Measurements from ENCODE around the gene MRNIP.

MRNIP gene

DNA sequence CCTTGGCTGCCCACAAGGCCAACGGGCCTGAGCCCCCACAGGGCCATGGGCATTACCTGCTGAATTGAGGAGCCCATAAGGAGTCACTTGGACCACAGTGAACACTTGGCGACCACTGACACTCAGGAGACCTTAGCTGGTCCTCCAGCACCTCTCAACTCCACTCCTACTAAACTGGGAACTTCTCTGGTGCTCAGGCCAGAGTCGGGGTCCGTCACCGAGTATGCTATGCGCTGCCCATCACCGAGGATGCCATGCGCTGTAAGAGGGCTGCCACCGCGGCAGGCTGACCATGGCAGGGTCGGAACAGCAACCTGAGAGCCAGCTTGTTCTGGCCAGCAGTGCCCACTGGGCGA is 38.5 kb downstream of the MRNIP start:
- no peak for DNase-seq

DNA sequence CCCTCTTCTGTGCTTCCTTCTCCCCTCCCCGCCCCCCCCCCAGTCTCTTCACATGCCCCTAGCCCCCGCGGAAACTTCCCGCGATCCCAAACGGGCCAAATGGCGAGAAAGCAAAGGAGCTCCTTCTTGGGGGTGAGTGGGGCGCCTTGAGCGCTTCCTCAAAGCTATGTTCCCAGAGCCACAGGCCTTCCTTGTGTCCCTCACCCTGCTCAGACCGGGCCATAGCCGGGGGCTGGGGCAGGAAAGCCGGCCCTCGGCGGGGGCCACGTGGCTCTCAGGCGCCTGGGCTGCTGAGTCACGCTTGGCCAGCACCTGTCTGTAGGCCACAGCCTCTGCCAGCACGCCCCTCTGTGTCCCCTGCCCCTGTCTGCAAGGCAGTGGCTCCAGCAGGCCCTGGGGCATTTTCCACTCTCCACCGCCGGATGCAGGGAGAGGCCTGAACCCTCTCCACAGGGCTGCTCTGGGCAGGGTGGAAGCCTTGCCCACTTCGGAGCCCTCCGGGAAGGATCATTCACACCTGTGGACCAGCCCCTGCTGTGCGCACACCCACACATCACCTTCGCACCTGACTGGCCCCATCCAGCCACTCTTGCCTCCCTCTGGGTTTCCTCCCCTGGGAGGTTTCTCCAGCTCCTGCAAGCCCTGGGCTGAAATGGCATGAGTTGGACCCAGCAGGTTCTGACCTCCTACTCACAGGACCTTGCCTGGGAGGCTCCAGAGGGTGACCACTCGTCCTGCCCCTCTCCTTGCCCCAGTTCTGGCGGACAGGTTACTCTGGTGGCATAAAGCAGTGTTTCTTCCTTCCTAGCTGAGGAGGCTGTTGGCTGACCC is 39.1 kb downstream of the MRNIP start:
- no peak for DNase-seq

DNA sequence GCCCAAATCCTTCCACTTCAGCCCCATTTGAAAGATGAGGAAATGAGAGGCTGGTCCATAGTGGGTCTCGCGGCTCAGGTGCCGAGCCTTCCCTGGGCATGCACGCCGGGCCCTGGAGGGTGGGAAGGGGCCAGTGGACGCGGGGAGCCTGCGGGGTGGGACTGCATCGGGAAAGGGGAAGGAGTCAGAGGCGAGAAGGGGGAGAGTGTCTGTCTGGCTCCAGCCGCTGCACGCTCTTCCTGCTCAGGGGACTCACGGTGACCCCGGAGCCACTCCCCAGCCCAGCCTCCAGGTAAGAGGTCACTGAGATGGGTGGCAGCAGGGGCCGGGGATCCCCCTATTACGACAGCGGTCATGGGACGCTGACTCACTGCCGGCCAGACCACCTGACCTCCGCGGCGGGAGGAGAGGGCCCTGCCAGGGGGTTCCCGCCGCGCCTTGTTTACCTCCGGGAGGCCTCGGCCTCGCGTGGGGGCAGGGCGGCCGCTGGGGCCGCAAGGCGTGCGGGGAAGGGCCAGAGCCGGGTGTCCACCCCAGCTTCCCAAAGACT is 39.8 kb downstream of the MRNIP start:
- peak; percentile 37 for DNase-seq

DNA sequence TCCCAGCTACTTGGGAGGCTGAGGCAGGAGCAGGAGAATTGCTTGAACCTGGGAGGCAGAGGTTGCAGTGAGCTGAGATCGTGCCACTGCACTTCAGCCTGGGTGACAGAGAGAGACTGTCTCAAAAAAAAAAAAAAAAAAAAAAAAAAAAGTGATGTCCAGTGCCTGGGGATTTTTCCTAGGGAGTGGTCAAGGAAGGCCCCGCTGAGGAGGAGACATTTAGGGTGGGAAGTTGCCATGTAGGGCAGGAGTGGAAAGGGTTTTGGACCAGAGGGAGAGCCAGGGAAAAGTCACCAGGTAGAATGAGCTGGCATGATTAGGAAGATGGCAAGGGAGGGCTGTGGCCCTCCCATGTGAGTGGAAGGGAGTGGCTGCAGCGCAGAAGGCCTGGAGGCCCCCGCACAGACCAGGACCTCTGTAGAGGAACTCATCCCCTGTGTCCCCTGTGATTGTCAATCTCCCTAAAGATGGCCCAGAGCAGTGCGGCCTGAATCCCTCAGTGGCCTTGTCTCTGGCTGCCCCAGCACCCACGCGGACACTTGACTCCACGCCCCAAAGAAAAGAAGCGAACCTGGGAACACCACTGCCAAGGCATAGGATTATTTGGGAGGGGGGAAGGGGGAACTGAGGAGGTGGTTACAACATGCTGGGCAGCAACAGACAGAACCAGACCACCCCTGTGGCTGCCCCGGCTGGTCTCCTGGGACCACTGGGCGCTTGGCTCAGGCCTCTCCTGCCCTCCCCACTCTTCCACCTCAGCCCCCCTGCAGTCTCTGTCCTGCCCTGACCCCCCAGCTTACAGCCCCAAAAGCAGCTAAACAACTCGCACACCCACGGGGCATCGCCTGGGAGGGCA is 40.5 kb downstream of the MRNIP start:
- DNase-seq, result no peak

DNA sequence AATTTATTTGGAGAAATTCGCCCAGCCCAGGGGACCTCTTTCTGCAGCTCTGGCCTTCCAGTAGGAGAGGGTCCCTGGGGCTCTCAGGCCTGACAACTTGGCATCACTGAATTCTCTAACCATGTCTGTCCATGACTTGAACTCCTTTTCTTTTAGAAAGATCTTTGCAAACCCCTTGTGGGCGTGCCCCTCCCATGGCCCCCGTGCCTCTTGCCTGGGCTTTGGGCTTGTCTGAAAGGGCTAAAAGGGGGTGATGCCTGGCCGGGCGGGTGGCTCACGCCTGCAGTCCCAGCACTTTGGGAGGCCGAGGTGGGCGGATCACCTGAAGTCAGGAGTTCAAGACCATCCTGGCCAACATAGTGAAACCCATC is 41.2 kb downstream of the MRNIP start:
- DNase-seq, result no peak

DNA sequence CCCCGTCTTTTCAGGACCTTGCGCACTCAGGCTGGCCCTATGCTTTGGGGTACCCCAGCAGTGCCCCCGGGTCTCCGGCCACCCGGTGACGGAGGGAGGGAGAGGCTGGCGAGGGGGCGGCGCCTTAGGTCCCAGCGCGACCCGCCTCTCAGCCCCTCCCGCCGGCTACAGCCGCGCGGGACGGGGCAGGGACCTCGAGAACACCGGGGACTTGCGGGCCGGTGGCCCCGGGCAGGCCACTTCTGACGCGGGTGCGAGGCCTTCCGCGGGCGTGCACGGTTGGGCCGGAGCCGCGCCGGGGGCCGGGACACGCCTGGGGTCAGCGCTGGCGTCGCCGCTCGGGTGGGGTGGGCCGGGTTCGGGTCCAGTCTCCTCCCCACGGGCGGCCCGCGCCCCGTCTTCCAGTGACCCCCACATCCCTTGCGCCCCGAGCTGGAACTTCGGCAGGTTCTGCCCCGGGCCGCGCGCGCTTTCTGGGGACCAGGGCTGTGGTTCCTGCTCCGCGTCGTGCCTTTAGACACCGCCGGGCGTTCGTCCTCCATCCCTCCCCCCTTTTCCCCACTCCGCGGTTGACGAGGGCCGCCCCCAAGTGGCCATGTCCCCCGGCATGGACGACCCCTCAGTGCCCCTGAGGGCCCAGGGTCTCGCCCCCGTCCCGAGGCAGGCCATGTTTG is 41.7 kb downstream of the MRNIP start:
- no peak for DNase-seq

DNA sequence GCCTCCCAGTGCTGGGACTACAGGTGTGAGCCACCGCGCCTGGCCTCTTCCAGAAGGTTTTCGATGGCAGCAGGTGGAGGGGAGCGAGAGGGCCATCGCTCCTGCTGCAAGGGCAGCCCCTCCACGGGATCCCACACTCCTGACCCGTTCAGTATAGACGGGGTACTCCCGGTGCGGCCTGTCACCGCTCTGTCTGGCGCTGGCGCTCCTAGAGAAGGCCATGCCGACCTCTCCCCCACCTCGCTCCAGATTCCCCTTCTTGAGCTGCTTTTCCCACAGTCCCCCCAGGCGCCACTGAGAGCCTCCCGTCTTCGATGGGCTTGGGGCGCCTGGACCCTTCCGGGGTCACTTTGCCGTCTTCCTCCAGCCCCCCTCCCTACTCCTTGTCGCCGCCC is 42.2 kb downstream of the MRNIP start:
- no peak for DNase-seq

DNA sequence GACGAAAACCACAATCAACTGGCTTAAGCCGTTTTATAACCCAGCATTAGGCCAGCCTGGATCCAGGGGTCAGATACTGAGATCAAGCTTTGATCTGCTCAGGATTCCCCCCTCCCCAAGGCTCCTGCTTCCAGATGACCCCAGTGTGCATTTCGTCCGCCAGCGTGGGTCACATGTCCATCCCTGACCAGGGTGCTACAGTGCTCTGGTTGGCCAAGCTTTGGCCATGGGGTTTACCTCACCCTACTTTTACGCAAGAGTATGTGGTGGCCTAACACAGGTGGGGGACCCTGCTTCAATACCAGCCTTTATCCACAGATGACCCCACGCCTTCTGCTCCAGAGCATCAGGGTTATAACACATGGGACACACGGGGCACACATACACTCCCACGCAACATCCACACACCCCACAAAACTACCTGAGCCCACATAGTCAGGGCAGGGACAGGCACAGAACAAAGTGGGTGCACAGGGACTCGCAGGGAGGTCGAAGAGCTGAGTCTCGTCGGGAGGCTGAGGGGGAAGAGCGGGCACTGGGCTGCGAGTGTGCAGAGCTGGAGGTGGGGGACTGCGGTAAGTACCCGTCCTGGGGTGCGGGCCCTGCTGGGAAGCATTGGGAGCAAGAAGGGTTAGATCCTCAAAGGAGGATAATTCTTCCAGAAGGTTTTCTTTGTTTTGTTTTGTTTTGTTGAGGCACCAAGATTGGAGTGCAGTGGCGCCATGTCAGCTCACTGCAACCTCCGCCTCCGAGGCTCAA is 42.9 kb downstream of the MRNIP start:
- DNase-seq, result no peak

DNA sequence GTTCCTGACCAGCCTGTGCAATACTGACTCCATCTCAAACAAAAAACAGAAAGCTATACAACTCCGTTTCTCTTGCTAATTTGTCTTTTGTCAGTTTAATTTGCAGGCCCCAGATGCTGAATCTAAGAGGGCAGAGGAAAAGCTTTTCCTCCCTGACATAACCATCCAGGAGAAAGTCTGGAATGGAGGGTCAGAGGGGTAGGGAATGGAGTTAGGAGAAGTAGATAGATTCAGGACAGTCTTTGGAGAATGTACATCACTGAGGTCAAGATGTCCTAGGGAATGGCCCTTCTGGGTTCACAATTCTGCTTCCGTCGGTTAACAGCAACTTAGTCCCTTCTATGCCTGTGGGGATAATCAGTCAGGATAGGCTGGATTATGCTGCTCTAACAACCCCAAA is 44.5 kb downstream of the MRNIP start:
- no peak for DNase-seq

DNA sequence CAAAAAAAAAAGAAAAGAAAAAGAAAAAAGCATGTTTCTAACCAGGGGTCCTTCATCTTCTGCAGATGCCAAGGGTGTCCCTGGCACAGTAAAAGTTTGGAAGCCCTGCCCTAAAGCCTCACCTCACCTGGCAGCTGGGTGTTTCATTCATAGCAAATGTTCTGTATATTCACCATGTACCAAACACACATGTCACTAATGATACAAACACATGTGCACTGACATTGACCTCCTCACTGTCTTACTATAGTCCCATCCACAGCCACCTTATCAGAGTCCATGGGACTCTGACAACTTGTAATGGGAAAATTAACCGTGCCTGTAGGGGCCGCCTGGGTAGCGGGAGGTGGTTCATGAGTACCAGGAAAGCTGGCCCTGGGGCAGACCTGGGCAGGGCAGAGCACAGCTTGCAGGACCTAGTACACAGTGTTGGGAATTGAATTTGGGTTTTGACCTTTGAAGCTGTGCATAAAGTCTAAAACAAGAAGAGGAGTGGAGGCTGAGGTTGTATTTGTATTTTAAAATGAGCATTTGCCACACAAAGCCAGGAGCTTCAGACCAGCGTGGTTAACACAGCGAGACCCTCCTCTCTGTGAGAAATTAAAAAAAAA is 45.5 kb downstream of the MRNIP start:
- DNase-seq, result no peak

DNA sequence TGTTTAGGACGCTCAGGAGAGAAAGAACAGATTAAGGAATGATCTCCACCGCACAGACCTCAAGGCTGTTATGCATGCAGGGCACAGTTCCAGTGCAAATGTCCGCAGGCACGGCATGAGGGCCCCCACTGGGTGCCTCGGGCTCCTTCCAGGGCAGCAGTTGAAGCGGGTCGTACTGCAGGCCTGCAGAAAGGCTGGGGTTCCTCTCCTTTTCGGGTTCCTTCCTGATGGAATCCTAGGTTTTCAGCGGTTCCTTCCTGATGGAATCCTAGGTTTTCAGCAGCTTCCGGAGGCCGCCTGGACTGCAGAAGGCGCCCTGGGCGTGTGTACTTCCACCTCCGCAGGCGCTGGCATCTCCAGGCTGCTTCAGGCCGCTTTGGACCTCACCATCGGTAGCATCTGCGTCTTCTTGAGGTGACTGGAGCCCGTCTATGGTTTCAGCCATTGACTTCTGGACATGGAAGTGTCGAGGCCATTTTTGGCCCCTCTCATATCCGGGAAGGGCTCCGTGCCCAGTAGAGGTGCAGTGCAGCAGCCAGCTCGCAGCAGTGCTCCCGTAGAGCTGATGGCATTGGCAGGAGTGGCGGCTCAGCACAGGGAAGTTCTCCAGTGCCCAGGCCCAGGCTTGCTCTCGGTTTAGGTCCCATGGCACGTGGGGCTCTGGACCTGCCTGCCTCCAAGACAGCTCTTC is 46.3 kb downstream of the MRNIP start:
- DNase-seq, result no peak

DNA sequence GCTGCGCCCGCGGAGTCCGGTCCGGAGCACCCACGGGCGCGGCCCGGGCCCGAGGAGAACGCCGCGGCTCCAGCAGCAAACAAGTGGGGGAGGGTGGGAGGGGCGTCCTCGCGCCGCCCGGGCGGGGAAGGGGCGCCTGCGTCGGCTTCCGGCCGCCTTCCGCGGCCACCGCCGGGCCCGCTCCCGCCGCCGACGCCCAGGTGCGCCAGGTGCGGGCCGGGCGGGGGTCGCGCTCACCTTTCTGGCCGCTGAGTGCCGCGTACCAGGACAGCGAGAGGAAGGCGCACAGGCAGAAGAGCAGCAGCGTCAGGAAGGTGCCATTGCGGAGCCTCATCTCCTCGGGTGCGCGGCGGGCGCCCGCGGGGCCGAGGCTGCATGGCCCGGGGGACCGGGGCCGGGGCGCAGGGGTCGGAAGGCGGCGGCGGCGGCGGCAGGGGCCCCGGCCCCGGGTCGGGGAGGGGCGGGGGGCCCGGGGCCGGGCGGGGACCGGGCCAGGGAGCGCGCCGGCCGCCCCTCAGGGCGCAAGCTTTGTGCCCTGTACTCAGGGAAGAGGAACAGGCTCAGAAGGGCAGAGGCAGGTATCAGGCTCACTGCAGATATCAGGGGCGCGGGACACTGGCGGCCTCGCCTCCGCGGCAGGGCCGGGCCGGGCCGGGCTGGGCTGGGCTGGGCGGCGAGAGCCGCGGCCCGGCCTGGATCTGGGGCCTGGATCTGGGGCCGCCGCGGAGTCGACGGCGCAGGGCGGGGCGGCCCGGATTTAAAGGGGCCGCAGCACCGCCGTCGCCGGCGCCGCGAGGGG is 52.2 kb downstream of the MRNIP start, which contains the start of gene MGAT4B:
Gene MGAT4B (minus strand): TSS at position 617 of the 799 bp plus-strand sequence. CDS start 283 bp downstream, at position 334.
- peak; percentile 37 for DNase-seq

DNA sequence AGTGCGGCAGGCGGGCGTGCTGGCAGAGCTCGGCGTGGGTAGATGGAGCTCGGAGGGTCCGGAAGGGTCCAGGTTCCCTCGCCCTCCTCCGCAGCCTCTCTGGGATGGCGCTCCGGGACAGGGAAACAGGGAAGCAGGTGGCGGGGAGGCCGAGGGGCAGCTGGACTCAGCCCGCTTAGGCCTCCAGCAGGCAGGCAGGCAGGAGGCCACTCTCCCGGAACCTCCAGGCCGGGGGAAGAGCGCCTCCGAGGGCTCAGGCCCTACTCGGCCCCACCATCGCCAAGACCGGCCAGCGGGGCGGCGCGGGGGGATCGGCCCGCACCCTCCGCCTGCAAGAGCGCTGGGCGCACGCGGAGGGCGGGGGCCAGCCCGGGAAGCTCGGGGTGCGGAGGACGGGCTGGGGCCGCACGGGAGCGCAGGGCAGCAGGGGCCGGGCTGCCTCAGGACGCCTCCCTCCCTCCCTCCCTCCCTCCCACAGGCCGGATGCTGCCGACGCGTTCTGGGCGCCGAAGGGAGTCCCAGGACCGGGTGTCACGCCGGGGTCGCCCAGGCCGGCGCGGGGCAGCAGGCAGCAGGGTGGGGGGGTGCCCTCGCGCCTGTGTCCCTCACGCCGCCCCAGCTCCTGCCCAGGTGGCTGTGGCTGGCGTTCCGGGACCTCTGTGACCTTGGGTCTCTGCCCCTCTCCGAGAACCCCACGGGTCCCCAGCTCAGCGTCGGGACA is 52.9 kb downstream of the MRNIP start:
- no peak for DNase-seq

DNA sequence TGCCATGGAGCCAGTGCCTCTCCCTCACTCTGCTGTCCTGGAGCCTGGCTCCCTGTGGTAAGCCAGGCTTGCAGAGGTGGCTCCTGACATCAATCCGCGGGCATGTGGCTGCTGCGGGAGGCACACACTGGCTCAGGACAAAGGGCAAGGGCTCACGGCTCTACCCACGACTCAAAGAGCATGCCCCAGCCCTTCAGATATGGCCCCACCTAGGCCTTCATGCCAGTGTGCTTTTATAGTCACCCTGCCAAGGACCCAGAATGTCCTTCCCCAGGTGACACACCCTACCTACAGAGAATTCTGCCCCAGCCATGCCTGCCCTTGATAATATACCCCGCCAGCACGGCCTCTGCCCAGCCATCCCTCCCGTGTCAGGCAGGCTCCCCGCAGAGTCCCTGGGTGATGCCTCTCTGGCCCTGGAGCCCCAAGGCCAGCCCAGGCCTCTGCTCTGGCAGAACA is 53.5 kb downstream of the MRNIP start:
- DNase-seq, result no peak

DNA sequence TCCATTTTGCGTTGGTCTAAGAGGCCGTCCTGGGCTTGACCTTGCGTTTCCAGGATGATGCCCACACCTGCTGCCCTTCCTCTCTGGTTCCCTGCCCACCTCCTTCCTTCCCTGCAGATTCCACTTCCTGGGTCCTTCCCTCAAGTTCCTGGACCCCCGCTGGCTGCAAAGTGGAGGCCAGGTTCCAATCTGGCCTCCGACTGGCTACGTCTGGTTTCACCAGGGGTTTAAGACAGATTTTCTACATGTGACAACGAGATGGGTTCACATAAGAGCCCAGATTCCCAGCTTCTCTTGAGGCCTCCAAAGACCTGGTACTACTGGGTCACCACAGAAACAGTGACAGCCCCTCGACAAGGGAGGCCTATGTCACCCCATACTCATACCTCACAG is 54.1 kb downstream of the MRNIP start:
- DNase-seq, result no peak

DNA sequence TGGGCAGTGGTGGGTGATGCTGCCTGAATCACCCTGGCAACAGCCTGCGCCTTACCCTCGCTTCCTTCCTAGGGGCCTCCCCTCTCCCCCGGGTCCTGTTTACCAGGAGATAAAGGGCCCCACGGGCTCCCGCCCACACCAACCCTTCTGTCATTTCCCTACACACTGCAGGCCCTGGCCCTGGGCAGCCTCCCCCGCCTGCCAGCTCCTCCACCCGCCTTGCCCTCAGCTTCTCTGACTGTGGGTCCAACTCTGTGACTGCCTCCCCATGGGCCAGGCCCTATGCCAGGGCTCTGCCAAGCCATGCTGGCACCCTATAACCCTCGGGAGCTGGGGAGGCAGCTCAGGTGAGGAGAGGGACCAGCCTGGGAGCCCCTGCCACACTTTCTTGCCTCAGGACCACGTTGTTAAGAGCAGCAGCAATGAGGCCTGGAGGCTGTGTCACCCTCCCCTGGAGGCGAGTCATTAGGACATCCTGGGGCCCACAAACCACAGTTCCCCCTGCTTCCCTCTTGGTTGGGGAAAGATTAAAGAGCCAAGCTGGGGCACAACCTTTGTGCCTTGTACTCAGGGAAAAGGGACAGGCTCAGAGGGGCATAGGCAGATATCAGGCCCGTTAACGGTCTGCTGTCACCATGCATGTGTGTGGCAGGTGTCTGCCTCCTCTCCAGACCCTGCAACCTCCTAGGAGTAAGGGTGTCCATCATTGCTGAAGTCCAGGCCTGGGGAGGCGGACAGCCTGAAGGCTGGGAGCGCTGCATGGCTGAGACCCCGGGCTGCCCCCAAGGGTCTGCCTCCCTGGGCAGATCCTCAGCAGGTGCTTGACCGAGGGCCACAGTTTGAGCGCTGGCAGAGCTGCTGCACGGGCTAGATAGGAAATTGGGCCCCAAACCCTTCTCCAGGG is 54.7 kb downstream of the MRNIP start:
- peak; percentile 53 for DNase-seq

DNA sequence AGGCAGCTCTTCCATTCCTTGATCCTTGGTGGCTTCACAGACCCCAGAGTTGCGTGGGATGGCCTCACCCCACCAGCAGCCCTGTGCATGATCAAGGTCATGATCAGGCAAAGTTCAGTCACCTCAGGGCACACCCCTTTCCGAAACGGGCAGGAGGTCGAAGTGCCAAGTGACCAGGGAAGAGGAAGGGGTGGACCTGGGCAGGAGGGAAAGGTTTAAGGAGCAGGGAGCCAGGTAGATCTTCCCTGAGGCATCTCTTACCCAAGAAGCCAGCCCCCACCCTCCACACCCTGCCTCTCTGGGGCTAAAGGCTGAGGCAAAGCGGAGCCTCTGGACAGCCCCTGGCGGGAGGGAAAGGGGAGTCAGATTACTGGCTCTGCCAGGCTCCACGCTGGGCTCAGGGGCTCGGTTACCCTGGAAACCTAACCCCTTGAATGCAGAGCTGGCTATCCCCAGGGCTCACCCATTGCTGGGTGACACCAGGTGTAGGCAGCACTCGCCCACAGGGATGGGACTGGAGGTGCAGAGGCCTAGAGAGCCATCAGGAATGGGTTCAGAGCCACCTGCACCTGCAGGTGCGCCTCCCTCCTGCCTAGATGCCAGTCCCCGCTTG is 55.6 kb downstream of the MRNIP start:
- DNase-seq, result peak; percentile 53

DNA sequence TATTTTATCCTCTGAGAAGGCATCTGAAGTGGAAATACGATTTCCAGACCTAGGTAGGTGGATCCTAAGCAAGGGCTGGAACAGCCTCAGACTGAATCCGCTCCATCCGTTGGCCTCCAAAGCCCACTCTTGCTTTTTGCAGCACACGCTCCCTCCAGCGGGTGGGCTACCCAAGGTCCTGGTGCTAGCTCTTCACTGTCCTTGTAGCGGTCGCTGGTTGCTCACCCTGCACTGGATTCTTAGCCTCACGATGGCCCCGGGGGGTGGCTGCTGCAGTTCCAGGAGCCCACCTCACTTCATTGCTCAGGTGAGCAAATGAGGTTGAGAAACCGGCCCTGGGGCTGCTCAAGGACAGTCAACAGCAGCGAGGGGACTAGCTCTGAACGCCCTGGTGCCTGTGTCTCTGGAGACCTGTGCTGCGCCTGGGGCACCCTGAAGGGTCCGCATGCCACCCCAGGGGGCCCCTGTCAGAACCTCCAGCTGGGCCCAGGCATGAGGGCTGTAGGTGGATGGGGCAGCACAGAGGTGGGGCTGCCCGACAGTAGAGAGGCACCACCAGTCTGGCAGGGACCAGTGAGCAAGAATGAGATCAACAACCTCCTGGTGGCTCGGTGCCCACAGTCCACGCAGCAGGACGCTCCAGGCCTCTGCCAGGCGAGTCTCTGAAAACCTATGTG is 56.3 kb downstream of the MRNIP start:
- peak; percentile 7 for DNase-seq

All from NCI-H1092 treated with DMSO at 0.1 percent for 48 hours (cell line).